MCF 10A (cell line): ENCODE data around the gene UNC13C. TPM values are rescaled to one million over a fixed set of nuclear protein-coding genes. Genes with fewer than 3 reads are reported as not detected.

ENCODE experiments used
- BruUV-seq: library from RNA; stranded (reverse); fragments of 400-500 nt; replicated peaks from 2 replicates; lab custom pipeline; 2021; lab: Mats Ljungman, UMichigan
- CTCF ChIA-PET: fragments of 300-600 bp; sonication (Branson Sonifier 250); formaldehyde crosslinking; extraction: SDS; loops from one replicate; lab custom pipeline; 2021; ENCODE audit warnings: antibody characterized with exemption, inconsistent platforms; lab: Yijun Ruan, JAX
- POLR2A ChIA-PET: fragments of 300-600, 350-650 bp; sonication (Branson Sonifier 250); formaldehyde crosslinking; extraction: SDS; loops from one replicate; lab custom pipeline; 2020; ENCODE audit warnings: antibody characterized with exemption, inconsistent platforms; lab: Yijun Ruan, JAX
- DNase-seq: peaks from one replicate; pipeline ENCODE4 v3.0.0-alpha.2; 2018; ENCODE audit not compliant: unreplicated experiment
- H3K27ac Mint-ChIP-seq: one replicate; pipeline ENCODE4 v1.8.0; 2022; ENCODE audit warnings: mild to moderate bottlenecking, low read depth, mixed read lengths; ENCODE audit not compliant: unreplicated experiment
- H3K27me3 Mint-ChIP-seq: one replicate; pipeline ENCODE4 v1.8.0; 2022; ENCODE audit warnings: mixed read lengths; ENCODE audit not compliant: insufficient read depth, unreplicated experiment
- H3K36me3 Mint-ChIP-seq: one replicate; pipeline ENCODE4 v1.8.0; 2022; ENCODE audit warnings: mild to moderate bottlenecking, moderate library complexity, mixed read lengths; ENCODE audit not compliant: insufficient read depth, unreplicated experiment
- H3K4me1 Mint-ChIP-seq: one replicate; pipeline ENCODE4 v1.8.0; 2022; ENCODE audit warnings: mixed read lengths; ENCODE audit not compliant: insufficient read depth, unreplicated experiment
- H3K4me3 Mint-ChIP-seq: one replicate; pipeline ENCODE4 v1.8.0; 2022; ENCODE audit warnings: mild to moderate bottlenecking, moderate library complexity, mixed read lengths; ENCODE audit not compliant: unreplicated experiment
- H3K9me3 Mint-ChIP-seq: one replicate; pipeline ENCODE4 v1.8.0; 2022; ENCODE audit warnings: mixed read lengths; ENCODE audit not compliant: unreplicated experiment
- CTCF ChIP-seq: fragments of 200-600 bp; IDR thresholded peaks from one replicate; pipeline ENCODE4 v1.8.0; 2022; ENCODE audit warnings: antibody characterized with exemption, mild to moderate bottlenecking; ENCODE audit not compliant: unreplicated experiment
- intact Hi-C: fragments of 100-400 bp; cut with micrococcal nuclease; formaldehyde crosslinking; loops from 2 replicates; pipeline ENCODE4 v1.14.1; 2022
- total RNA-seq: library from RNA; stranded (reverse); gene quantifications from 2 replicates; pipeline ENCODE4 v1.2.3, GENCODE V29; 2022

Gene UNC13C
- total RNA-seq, 1 experiment from 2014 or later, result not detected

- TF ChIP-seq CTCF, result no peak
- intact Hi-C loops, result no loop called here
- H3K27ac Mint-ChIP-seq, result no peak overlapping the region
- H3K27me3 Mint-ChIP-seq, result peaks cover 31% of the 10 kb centered on the region
- no peaks in the 10 kb centered on the region for H3K4me1 Mint-ChIP-seq
- no peak for DNase-seq
- no peak overlapping the region for H3K4me3 Mint-ChIP-seq
- ChIA-PET CTCF (no interaction called here), POLR2A (no interaction called here)
- no peaks in the 10 kb centered on the region for H3K9me3 Mint-ChIP-seq
- H3K36me3 Mint-ChIP-seq, result no peaks in the 10 kb centered on the region
- no TSS peak for BruUV-seq
Observed at GRCh38 chr15:54282228-54282836, 304.1 kb downstream of the UNC13C start.

- POLR2A ChIA-PET, result no interaction called here
- Mint-ChIP-seq H3K4me1 (no peaks in the 10 kb centered on the region), H3K9me3 (no peaks in the 10 kb centered on the region), H3K27me3 (peaks cover 15% of the 10 kb centered on the region), H3K36me3 (no peaks in the 10 kb centered on the region), H3K4me3 (no peak overlapping the region), H3K27ac (no peak overlapping the region)
- no peak for DNase-seq
- intact Hi-C loops, result no loop called here
- no TSS peak for BruUV-seq
- CTCF ChIA-PET, result no interaction called here
- TF ChIP-seq CTCF, result no peak
Observed at GRCh38 chr15:54288049-54288448, 309.8 kb downstream of the UNC13C start.

GRCh38 chr15:54289590-54290136 lies 311.4 kb downstream of the UNC13C start:
- no peaks in the 10 kb centered on the region for H3K36me3 Mint-ChIP-seq
- no peaks in the 10 kb centered on the region for H3K4me1 Mint-ChIP-seq
- ChIA-PET CTCF (no interaction called here), POLR2A (no interaction called here)
- H3K27ac Mint-ChIP-seq, result no peak overlapping the region
- H3K9me3 Mint-ChIP-seq, result no peaks in the 10 kb centered on the region
- no peaks in the 10 kb centered on the region for H3K27me3 Mint-ChIP-seq
- BruUV-seq, result no TSS peak
- no peak for DNase-seq
- TF ChIP-seq CTCF, result no peak
- no peak overlapping the region for H3K4me3 Mint-ChIP-seq
- intact Hi-C loops, result no loop called here

- H3K36me3 Mint-ChIP-seq, result no peaks in the 10 kb centered on the region
- no peak overlapping the region for H3K4me3 Mint-ChIP-seq
- POLR2A ChIA-PET, result no interaction called here
- DNase-seq, result no peak
- CTCF ChIA-PET, result no interaction called here
- no peaks in the 10 kb centered on the region for H3K27me3 Mint-ChIP-seq
- no peak overlapping the region for H3K27ac Mint-ChIP-seq
- H3K4me1 Mint-ChIP-seq, result no peaks in the 10 kb centered on the region
- BruUV-seq, result no TSS peak
- intact Hi-C loops, result no loop called here
- TF ChIP-seq CTCF, result no peak
- H3K9me3 Mint-ChIP-seq, result no peaks in the 10 kb centered on the region
Observed at GRCh38 chr15:54298396-54298795, 320.2 kb downstream of the UNC13C start.
